Effector memory CD8-positive, alpha-beta T cell (primary cell): Measurements from ENCODE around the gene SOCS1.
"Not testable (repeated sequence)": the region's sequence is repeated elsewhere in the genome, so short reads cannot be mapped to it uniquely, and the experiment has no call there.

ENCODE experiments used
- ATAC-seq: fragments of 150-1000 bp; cut with Tn5 transposase; replicated peaks from 2 replicates; pipeline ENCODE4 v1.10.0; 2021; ENCODE audit warnings: mild to moderate bottlenecking, moderate library complexity
- DNase-seq, 3 experiments: peaks; one replicate each; pipeline ENCODE4 v3.0.0; 2021
- H3K27ac Mint-ChIP-seq, 2 donors: one replicate each; pipeline ENCODE4 v1.8.0; 2022; ENCODE audit warnings: mild to moderate bottlenecking in 2 of 2, mixed read lengths in 2 of 2, moderate library complexity in 2 of 2
- H3K27me3 Mint-ChIP-seq, 2 donors: one replicate each; pipeline ENCODE4 v1.8.0; 2022; ENCODE audit warnings: mixed read lengths in 2 of 2
- H3K36me3 Mint-ChIP-seq: one replicate; pipeline ENCODE4 v1.8.0; 2022; ENCODE audit warnings: mild to moderate bottlenecking, moderate library complexity, mixed read lengths; ENCODE audit not compliant: insufficient read depth
- H3K4me1 Mint-ChIP-seq, 2 donors: one replicate each; pipeline ENCODE4 v1.8.0; 2022; ENCODE audit warnings: low read depth in 2 of 2, mixed read lengths in 2 of 2
- H3K4me3 Mint-ChIP-seq, 2 donors: one replicate each; pipeline ENCODE4 v1.8.0; 2022; ENCODE audit warnings: mild to moderate bottlenecking in 2 of 2, mixed read lengths in 2 of 2, moderate library complexity in 2 of 2
- H3K9me3 Mint-ChIP-seq, 2 donors: one replicate each; pipeline ENCODE4 v1.8.0; 2022; ENCODE audit warnings: mixed read lengths in 2 of 2

Gene SOCS1

GRCh38 chr16:11225677-11226549 lies 30.1 kb downstream of the SOCS1 start:
- Mint-ChIP-seq H3K36me3 (peaks cover 18% of the 10 kb centered on the region), H3K27ac (peak overlapping the region; percentile 94 to 97), H3K4me1 (peaks cover 35 to 36% of the 10 kb centered on the region in 2 donors), H3K4me3 (peak overlapping the region; percentile 67 to 81), H3K27me3 (no peaks in the 10 kb centered on the region), H3K9me3 (no peaks in the 10 kb centered on the region)
- no peak for DNase-seq
- ATAC-seq, result no peak

GRCh38 chr16:11224894-11225676 lies 30.9 kb downstream of the SOCS1 start:
- Mint-ChIP-seq H3K4me3 (peak overlapping the region; percentile 67 to 81), H3K36me3 (peaks cover 18% of the 10 kb centered on the region), H3K4me1 (peaks cover 34 to 35% of the 10 kb centered on the region in 2 donors), H3K27ac (peak overlapping the region; percentile 94 to 97), H3K27me3 (no peaks in the 10 kb centered on the region), H3K9me3 (no peaks in the 10 kb centered on the region)
- ATAC-seq (peak; percentile 81), DNase-seq (peak; percentile 65 to 67 (median 66))

DNA sequence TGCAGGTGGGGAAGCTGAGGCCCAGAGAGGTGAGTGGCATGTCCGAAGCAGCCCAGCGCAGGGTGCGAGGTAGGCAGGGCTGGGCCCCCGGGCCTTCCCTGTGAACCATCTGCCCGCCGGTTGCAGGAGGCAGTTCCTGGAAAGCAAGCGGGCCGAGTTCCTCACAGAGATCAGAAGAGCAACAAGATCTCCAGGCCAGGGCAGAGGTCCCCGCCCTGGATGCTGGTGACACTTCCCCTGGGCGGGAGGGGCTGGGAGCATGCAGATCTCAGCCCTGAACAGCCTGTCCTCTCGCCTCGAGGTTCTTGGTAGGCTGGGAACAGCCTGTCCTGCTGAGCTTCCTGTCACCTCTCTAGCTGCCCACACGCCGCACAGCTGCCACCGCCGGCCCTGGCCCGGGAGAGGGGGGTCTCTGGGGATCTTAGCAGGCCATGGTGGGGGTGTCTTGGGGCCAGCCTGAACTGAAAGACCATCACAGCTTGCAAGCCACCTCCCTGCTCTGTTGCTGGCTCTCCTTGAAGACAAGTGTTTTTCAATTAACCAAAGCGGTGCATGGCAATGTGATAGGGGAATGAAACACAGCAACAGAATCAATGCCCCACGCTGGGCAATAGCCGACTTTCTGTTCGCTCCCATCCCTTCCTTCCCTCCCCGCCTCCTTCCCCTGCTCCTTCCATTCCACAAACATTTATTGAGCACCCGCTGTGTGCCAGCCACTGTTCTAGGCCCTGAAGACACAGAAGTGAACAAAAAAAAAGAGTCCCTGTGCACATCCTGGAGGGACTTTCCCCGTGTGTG lies 31.7 kb downstream of the SOCS1 start:
- DNase-seq (peak; percentile 37 to 43 (median 40)), ATAC-seq (peak; percentile 62)
- Mint-ChIP-seq H3K4me3 (peak overlapping the region; percentile 67 to 81), H3K27ac (peak overlapping the region; percentile 94 to 97), H3K9me3 (no peaks in the 10 kb centered on the region), H3K27me3 (no peaks in the 10 kb centered on the region), H3K36me3 (peaks cover 18% of the 10 kb centered on the region), H3K4me1 (peaks cover 27 to 33% of the 10 kb centered on the region in 2 donors)

GRCh38 chr16:11220507-11220906 lies 35.5 kb downstream of the SOCS1 start:
- not testable (repeated sequence) for H3K27me3 Mint-ChIP-seq, H3K4me3 Mint-ChIP-seq, H3K9me3 Mint-ChIP-seq, ATAC-seq, DNase-seq, H3K27ac Mint-ChIP-seq
- H3K36me3 Mint-ChIP-seq, result peaks cover 18% of the 10 kb centered on the region
- peaks cover 21 to 25% of the 10 kb centered on the region in 2 donors for H3K4me1 Mint-ChIP-seq

DNA sequence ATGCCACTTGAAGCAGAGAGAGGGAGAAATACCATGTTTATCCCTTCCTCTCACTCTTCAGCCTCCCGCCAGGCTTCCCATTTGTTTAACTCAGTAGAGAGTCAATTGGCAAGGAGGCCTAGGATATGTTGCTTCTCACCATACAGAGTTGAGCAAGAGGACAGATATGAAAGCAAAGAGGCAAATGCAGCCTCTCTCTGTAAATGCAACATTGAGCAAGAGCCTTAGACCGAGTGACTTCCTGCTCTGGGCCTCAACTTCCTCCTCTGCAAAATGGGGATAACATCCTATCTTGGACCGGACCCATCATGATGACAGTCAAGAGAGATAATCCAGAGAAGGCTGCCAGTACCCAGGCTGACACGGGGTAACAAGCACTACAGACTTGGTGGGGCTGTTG lies 36.8 kb downstream of the SOCS1 start:
- DNase-seq, result no peak
- no peaks in the 10 kb centered on the region for H3K27me3 Mint-ChIP-seq
- H3K4me3 Mint-ChIP-seq, result no peak overlapping the region
- H3K9me3 Mint-ChIP-seq, result peaks cover 0 to 6% of the 10 kb centered on the region in 2 donors
- H3K4me1 Mint-ChIP-seq, result peaks cover 8 to 12% of the 10 kb centered on the region in 2 donors
- H3K27ac Mint-ChIP-seq, result no peak overlapping the region
- H3K36me3 Mint-ChIP-seq, result peaks cover 9% of the 10 kb centered on the region
- no peak for ATAC-seq

DNA sequence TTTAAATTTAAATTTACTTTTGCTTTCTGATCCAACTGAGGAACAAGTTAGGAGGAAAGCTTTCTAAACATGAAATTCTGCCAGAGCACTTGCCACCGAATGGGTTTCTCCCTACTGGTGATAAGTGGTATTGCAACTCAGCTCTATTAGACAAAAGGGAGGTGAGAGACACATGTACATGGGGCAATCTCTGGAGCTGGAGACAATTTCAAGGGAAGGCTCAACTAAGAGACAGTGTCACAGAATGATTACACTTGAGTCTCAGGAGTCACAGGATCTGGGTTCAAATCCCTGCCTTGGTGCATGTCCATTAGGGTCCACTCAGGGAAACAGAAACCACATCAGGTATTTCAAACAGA lies 37.4 kb downstream of the SOCS1 start:
- no peak for DNase-seq
- Mint-ChIP-seq H3K27ac (no peak overlapping the region), H3K36me3 (peaks cover 6% of the 10 kb centered on the region), H3K27me3 (no peaks in the 10 kb centered on the region), H3K4me1 (peaks cover 4 to 8% of the 10 kb centered on the region in 2 donors), H3K4me3 (no peak overlapping the region), H3K9me3 (peaks cover 0 to 6% of the 10 kb centered on the region in 2 donors)
- ATAC-seq, result no peak

DNA sequence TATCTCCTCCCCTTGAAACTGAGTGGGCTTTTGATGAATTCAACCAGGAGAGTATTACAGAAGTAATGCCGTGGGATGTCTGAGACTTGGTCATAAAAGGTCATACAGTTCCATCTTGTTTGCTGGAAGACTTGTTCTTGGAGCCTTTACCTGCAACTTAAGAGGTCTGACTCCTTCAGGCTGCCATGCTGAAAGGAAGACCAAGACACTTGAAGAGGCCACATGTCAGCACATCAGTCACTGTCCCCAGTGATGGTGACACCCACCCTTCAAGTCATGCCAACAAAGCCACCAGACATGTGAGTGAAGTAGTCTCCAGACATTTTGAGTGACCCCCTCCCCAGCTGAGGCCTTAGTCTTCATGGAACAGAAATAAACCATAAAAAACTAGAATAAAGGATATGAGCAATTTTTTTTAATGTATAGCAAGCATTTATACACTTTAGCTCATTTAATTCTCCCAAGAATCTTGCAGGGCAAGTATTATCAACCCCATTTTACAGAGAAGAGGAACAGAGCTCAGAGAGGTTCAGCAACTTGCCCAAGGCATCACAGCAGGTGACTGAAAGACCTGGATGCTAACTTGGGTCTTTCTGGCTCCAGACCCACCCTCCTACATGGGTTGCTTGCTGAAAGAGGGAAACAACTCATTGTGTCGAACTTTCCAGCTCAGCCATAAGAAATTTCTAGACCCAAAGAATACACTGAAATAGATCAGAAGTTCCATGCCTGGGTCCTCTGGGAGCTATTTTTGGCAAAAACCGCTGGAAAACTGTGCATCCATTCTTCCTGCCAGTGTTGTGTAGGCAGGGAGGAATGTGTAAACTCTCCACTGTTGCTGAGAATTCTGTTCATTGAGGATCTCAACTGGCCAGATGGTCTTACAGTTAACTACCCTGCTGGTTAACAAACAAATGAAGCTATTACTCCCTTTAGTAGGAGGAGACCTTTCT lies 38.1 kb downstream of the SOCS1 start:
- no peak overlapping the region for H3K4me3 Mint-ChIP-seq
- H3K9me3 Mint-ChIP-seq, result peaks cover 0 to 6% of the 10 kb centered on the region in 2 donors
- H3K27ac Mint-ChIP-seq, result no peak overlapping the region

DNA sequence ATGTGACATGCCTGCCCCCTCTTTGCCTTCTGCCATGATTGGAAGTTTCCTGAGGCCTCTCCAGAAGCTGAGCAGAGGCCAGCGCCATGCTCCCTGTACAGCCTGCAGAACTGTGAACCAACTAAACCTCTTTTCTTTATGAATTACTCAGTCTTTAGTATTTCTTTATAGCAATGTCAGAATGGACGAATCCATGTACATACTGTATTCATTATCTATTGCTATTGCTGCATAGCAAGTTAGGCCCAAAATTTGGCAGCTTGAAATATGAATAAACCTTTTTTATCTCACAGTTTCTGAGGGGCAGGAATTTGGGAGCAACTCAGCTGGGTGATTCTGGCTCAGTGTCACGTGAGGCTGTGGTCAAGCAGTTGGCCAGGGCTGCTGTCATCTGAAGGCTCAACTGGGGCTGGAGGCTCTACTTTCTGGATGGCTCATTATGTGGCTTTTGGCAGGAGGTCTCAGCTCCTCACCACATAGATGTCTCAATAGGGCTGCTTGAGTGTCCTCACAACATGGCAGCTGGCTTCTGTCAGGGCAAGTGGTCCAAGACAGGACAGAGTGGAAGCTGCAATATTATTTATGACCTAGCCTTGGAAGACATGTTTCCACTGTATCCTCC lies 40.0 kb downstream of the SOCS1 start:
- H3K27ac Mint-ChIP-seq, result no peak overlapping the region
- H3K4me1 Mint-ChIP-seq, result peaks cover 0 to 4% of the 10 kb centered on the region in 2 donors
- H3K4me3 Mint-ChIP-seq, result no peak overlapping the region
- DNase-seq (no peak), ATAC-seq (no peak)
- no peaks in the 10 kb centered on the region for H3K36me3 Mint-ChIP-seq
- H3K9me3 Mint-ChIP-seq, result peaks cover 0 to 6% of the 10 kb centered on the region in 2 donors
- peaks cover 8 to 13% of the 10 kb centered on the region in 2 donors for H3K27me3 Mint-ChIP-seq

More for the DNA sequence above, 38.1 kb downstream of the SOCS1 start:
- peaks cover 4 to 6% of the 10 kb centered on the region in 2 donors for H3K4me1 Mint-ChIP-seq
- no peak for ATAC-seq
- H3K36me3 Mint-ChIP-seq, result peaks cover 5% of the 10 kb centered on the region
- DNase-seq, result no peak
- no peaks in the 10 kb centered on the region for H3K27me3 Mint-ChIP-seq

- Mint-ChIP-seq H3K27me3 (peaks cover 10 to 18% of the 10 kb centered on the region in 2 donors), H3K9me3 (peaks cover 0 to 5% of the 10 kb centered on the region in 2 donors), H3K27ac (no peak overlapping the region), H3K36me3 (no peaks in the 10 kb centered on the region), H3K4me1 (no peaks in the 10 kb centered on the region), H3K4me3 (no peak overlapping the region)
- DNase-seq (no peak), ATAC-seq (no peak)
Measured at GRCh38 chr16:11213799-11214198, 42.2 kb downstream of the SOCS1 start.

DNA sequence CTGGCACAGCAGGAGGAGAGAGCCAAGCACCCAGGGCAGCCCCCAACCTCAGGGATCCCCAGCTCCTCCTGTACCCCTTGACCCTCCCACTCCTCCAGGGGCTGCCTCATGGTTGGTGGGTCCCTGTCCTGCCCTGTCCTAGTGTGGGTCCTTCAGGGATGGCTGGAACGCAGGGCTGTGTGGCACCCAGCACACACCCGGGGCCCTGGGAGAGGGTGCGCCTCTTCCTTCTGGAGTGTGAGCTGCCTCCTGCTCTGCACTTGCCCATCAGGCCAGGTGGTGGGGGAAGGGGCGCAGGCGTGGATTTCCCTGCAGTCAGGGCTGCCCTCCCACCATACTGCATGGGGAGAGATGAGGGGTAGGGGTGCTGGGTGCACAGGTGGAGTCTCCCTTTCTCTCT lies 42.6 kb downstream of the SOCS1 start:
- H3K4me1 Mint-ChIP-seq, result no peaks in the 10 kb centered on the region
- no peak for DNase-seq
- no peak overlapping the region for H3K27ac Mint-ChIP-seq
- peaks cover 10 to 18% of the 10 kb centered on the region in 2 donors for H3K27me3 Mint-ChIP-seq
- H3K36me3 Mint-ChIP-seq, result no peaks in the 10 kb centered on the region
- no peak for ATAC-seq
- no peak overlapping the region for H3K4me3 Mint-ChIP-seq
- peaks cover 0 to 3% of the 10 kb centered on the region in 2 donors for H3K9me3 Mint-ChIP-seq

GRCh38 chr16:11212798-11213196 lies 43.2 kb downstream of the SOCS1 start:
- no peak overlapping the region for H3K4me3 Mint-ChIP-seq
- peaks cover 0 to 3% of the 10 kb centered on the region in 2 donors for H3K9me3 Mint-ChIP-seq
- no peak overlapping the region for H3K27ac Mint-ChIP-seq
- no peaks in the 10 kb centered on the region for H3K36me3 Mint-ChIP-seq
- no peak for ATAC-seq
- peaks cover 10 to 18% of the 10 kb centered on the region in 2 donors for H3K27me3 Mint-ChIP-seq
- no peak for DNase-seq
- no peaks in the 10 kb centered on the region for H3K4me1 Mint-ChIP-seq
